Kidney (tissue), 14 donors: Measurements from ENCODE around the gene POLR2J. TPM values are rescaled to one million over a fixed set of nuclear protein-coding genes. Genes with fewer than 3 reads are reported as not detected.

Experiments used
- DNase-seq, 5 donors: peaks; one replicate each; pipeline ENCODE4 v3.0.0-alpha.2; 2013 to 2020
- FAIRE-seq: peaks from 2 replicates; lab custom pipeline; 2012; peaks lifted over from hg19 to GRCh38; lab: Jason Lieb, UNC
- H3K27ac ChIP-seq, 2 donors: one replicate each; pipeline ENCODE4 v1.7.0; 2013; ENCODE audit warnings: low read depth in 2 of 2, low read length in 2 of 2, inconsistent platforms in 1 of 2
- H3K27me3 ChIP-seq: one replicate; pipeline ENCODE4 v1.7.1; 2013; ENCODE audit warnings: low read length, inconsistent platforms; ENCODE audit not compliant: control insufficient read depth, insufficient read depth
- H3K36me3 ChIP-seq, 3 donors: one replicate each; pipeline versions ENCODE4 v1.7.0 to v1.7.1; 2013; ENCODE audit warnings: low read length in 3 of 3, control low read depth in 1 of 3, inconsistent platforms in 1 of 3; ENCODE audit not compliant: insufficient read depth in 3 of 3, control insufficient read depth in 2 of 3
- H3K4me1 ChIP-seq, 3 donors: one replicate each; pipeline versions ENCODE4 v1.7.0 to v1.7.1; 2013; ENCODE audit warnings: low read length in 3 of 3, inconsistent platforms in 1 of 3, low read depth in 1 of 3; ENCODE audit not compliant: control insufficient read depth in 2 of 3, insufficient read depth in 2 of 3
- H3K4me3 ChIP-seq, 3 donors: one replicate each; pipeline versions ENCODE4 v1.7.0 to v1.8.1; 2013; ENCODE audit warnings: low read length in 3 of 3, control low read depth in 1 of 3, inconsistent platforms in 1 of 3
- H3K9ac ChIP-seq, 3 donors: one replicate each; pipeline versions ENCODE4 v1.7.0 to v1.7.1; 2013; ENCODE audit warnings: low read length in 3 of 3, control low read depth in 1 of 3, inconsistent platforms in 1 of 3
- H3K9me3 ChIP-seq, 3 donors: one replicate each; pipeline versions ENCODE4 v1.7.0 to v1.7.1; 2013; ENCODE audit warnings: low read length in 3 of 3, control low read depth in 1 of 3, inconsistent platforms in 1 of 3; ENCODE audit not compliant: control insufficient read depth in 2 of 3, insufficient read depth in 1 of 3
- intact Hi-C: fragments of 100-400 bp; cut with DNase I; formaldehyde crosslinking; loops from one replicate; pipeline ENCODE4 v1.11.1; 2022
- polyA plus RNA-seq: library from polyadenylated mRNA; stranded (reverse); fragments of 350-450 nt; fragmentation: Illumina TruSeq; extraction: RNeasy Lipid Tissue Mini Kit (QIAGEN cat#74804); gene quantifications from one replicate; pipeline ENCODE4 v1.2.3, GENCODE V29; 2014; ENCODE audit warnings: low read depth, low replicate concordance; ENCODE audit not compliant: insufficient read depth
- total RNA-seq: library from RNA; stranded (reverse); fragmentation: NEBNext Ultra II Directional; extraction: Animal tissue kit (Norgen Biotek cat#: 25700); gene quantifications from one replicate; pipeline ENCODE4 v1.2.1, GENCODE V29; 2021
- TF ChIP-seq, protein P1 (sequence below): IDR thresholded peaks from 3 replicates; pipeline ENCODE4 v1.5.1; 2012; ENCODE audit warnings: mild to moderate bottlenecking, moderate library complexity, borderline replicate concordance; ENCODE audit not compliant: insufficient read depth; ENCODE audit errors: extremely low read depth
- donor health status: control.
- donor health status: control.
- donor health status: control.
- donor health status: control.
- donor health status: control.
- donor health status: DM: yes; HTN: yes; CAD: no.
- donor health status: Normal renal cell carcinoma (clear cell type).

The POLR2J gene
- total and polyA plus RNA-seq, 2 donors from 2014 or later = 42.0 to 117 TPM

GRCh38 chr7:102463841-102464576 lies 14.7 kb downstream of the POLR2J start:
- Histone ChIP-seq H3K4me1 (peaks cover 0 to 12% (median 10%) of the 10 kb centered on the region in 3 donors), H3K27me3 (no peaks in the 10 kb centered on the region), H3K9me3 (no peaks in the 10 kb centered on the region), H3K9ac (peak overlapping the region; percentile 91 to 99 (median 95)), H3K27ac (peak overlapping the region; percentile 1 to 57), H3K4me3 (peak overlapping the region; percentile 96 to 100 (median 97)), H3K36me3 (no peaks in the 10 kb centered on the region)
- TF ChIP-seq, protein P1, sequence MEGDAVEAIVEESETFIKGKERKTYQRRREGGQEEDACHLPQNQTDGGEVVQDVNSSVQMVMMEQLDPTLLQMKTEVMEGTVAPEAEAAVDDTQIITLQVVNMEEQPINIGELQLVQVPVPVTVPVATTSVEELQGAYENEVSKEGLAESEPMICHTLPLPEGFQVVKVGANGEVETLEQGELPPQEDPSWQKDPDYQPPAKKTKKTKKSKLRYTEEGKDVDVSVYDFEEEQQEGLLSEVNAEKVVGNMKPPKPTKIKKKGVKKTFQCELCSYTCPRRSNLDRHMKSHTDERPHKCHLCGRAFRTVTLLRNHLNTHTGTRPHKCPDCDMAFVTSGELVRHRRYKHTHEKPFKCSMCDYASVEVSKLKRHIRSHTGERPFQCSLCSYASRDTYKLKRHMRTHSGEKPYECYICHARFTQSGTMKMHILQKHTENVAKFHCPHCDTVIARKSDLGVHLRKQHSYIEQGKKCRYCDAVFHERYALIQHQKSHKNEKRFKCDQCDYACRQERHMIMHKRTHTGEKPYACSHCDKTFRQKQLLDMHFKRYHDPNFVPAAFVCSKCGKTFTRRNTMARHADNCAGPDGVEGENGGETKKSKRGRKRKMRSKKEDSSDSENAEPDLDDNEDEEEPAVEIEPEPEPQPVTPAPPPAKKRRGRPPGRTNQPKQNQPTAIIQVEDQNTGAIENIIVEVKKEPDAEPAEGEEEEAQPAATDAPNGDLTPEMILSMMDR = no peak
- intact Hi-C loops = no loop called here
- FAIRE-seq = no peak
- DNase-seq = peak in 2 of 5 donors; percentile 27 to 41

DNA sequence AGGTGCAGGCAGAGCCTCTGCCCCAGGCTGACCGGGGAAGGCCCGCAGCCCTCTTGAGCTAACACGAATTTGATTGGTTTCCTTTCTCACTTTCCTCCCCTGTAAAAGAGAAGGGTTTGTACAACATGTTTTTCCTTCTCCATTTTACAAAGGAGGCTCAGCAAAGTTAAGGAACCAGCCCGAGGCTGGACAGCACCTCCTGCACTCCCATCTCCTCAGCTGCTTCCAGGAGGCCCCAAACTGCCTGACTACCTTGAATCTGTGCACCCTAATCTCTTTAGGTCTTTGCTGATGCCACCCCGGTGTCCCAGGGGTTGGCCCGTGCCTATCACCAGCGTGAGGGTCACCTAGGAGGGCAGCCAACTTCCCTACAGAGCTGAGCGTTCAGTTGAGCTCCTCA lies 18.3 kb downstream of the POLR2J start:
- Histone ChIP-seq H3K27me3 (no peaks in the 10 kb centered on the region), H3K4me3 (no peak overlapping the region), H3K36me3 (peaks cover 0 to 7% (median 7%) of the 10 kb centered on the region in 3 donors), H3K27ac (no peak overlapping the region), H3K9me3 (no peaks in the 10 kb centered on the region), H3K9ac (no peak overlapping the region), H3K4me1 (peaks cover 0 to 6% (median 4%) of the 10 kb centered on the region in 3 donors)
- intact Hi-C loops = no loop called here
- FAIRE-seq (no peak), DNase-seq (no peak)
- TF ChIP-seq, protein P1 = no peak

DNA sequence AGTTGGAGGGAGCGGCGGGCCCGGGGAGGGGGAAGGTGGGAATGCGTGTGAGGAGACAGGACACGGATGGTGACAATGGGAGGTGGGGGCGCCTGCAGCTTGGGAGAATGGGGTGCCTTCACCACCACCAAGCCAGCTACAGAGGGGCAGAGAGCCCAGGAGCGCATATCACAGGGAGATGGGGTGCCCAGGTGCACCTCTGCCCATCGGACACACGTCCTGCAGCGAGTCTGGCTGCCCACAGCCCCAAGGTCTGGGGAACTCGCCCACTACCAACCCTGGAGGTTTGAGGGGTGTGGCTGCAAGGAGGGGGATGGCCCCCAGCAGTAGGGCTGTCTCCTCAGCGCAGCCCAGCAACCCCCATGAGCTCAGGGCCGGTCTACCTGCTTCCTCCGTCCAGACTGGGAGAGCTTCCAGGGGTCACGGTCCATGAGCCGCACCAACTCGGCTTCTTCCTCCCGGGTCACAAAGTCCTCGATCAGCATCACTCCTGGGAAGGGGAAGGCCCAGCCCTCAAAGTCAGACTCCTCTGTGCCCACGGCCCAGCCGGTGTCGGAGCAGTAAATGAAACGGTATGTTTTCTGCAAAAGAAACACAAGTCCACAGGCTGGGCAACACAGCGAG lies 19.4 kb downstream of the POLR2J start:
- no peak overlapping the region for H3K4me3 ChIP-seq
- H3K27me3 ChIP-seq = no peaks in the 10 kb centered on the region
- H3K27ac ChIP-seq = no peak overlapping the region
- intact Hi-C loops = no loop called here
- DNase-seq (peak in 1 of 5 donors; percentile 68), FAIRE-seq (no peak)
- peaks cover 0 to 7% (median 7%) of the 10 kb centered on the region in 3 donors for H3K36me3 ChIP-seq
- H3K4me1 ChIP-seq = peaks cover 0 to 6% (median 4%) of the 10 kb centered on the region in 3 donors
- TF ChIP-seq, protein P1 = no peak
- no peak overlapping the region for H3K9ac ChIP-seq
- no peaks in the 10 kb centered on the region for H3K9me3 ChIP-seq
